ENCODE measurements around the gene LRRC36. TPM values are rescaled to one million over a fixed set of nuclear protein-coding genes. Genes with fewer than 3 reads are reported as not detected.
A peak's percentile ranks its signal among the peaks of the same experiment; 100 is the strongest.

Gene LRRC36
- total RNA-seq, 3 donors from 2014 or later, result 0.90 to 1.5 TPM; not detected in 1

GRCh38 chr16:67310561-67310960 lies 16.1 kb upstream of the LRRC36 start:
- intact Hi-C loops (cut with DNase I, micrococcal nuclease), result no loop called here
- no peak for TF ChIP-seq CTCF (IDR thresholded peaks at IDR 0.05)
- Histone ChIP-seq H3K9me3 (no peaks in the 10 kb centered on the region), H3K36me3 (ENCODE audit: low read depth) (no peaks in the 10 kb centered on the region), H3K4me3 (no peak overlapping the region), H3K4me1 (ENCODE audit: low read depth) (no peaks in the 10 kb centered on the region)
- no peak for DNase-seq
- ATAC-seq, result no peak

DNA sequence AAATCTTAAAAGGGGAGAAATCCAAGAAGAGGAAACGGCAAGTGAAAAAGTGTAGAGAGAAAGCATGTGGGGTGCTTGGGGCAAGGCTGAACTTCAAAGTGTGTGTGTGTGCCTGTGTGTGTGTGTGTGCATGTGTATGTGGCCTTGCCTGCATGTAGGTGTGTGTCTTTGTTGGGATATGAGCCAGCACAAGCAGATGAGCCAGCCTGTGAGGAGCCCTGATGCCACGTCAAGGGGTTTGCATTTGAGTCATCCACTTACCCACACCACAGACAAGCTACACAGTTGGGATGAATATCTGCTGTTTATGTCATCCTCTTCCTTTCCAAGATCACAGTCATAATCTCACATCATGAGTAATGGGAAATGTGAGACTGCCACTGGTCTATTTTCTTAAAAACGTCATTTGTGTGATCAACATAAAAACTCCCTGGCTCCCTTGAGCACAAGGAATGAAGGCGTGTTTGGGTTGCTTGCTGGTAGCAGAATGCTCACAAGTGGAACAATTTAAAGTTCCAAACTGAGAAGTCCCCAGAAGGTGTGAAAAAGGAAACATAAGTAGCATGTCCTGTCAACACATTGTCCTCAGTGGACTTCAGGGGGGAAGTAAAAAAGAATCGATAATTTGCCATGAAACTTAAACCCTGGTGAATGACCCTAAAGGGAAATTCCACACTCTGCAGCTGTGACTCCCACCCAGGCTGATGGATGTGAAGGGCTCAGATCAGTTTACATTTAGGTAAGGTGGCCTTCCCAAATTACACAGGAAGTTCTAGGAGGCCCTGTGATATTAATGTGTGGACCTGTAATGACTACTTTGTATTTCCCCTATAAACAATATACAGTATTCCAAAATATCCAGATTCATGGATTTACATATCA lies 14.8 kb upstream of the LRRC36 start:
- DNase-seq, result peak in 1 of 3 donors; percentile 41
- peak; percentile 74 for ATAC-seq

GRCh38 chr16:67312719-67313118 lies 13.9 kb upstream of the LRRC36 start:
- DNase-seq (no peak), ATAC-seq (peak; percentile 12)
- Histone ChIP-seq H3K4me3 (no peak overlapping the region), H3K4me1 (ENCODE audit: low read depth) (no peaks in the 10 kb centered on the region), H3K9me3 (no peaks in the 10 kb centered on the region), H3K36me3 (ENCODE audit: low read depth) (no peaks in the 10 kb centered on the region)
- no peak for TF ChIP-seq CTCF (IDR thresholded peaks at IDR 0.05)
- intact Hi-C loops (cut with DNase I, micrococcal nuclease), result no loop called here

More for the DNA sequence above, 14.8 kb upstream of the LRRC36 start:
- H3K36me3 ChIP-seq (ENCODE audit: low read depth), result no peaks in the 10 kb centered on the region
- H3K4me3 ChIP-seq, result no peak overlapping the region
- intact Hi-C loops (cut with DNase I, micrococcal nuclease), result no loop called here
- H3K4me1 ChIP-seq (ENCODE audit: low read depth), result no peaks in the 10 kb centered on the region
- no peak for TF ChIP-seq CTCF (IDR thresholded peaks at IDR 0.05)
- no peaks in the 10 kb centered on the region for H3K9me3 ChIP-seq

DNA sequence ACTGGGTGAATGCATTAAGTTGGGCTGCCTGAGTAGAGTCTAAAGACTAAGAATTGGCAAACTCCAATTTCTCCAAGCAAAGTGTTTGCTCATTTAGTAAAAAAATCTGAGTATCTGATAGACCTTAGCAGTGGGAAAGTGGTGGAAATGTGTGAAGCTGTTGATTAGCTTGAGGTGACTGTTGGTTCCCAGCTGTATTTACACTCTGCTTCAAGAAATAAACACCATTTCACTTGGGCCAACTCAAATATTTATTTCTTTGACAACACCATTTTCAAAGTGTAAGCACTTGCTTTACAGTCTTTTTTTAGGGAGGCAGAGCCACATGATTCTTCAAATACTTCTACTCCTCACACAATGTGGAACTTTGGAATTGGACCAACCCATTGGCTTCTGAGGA lies 8.8 kb upstream of the LRRC36 start:
- ATAC-seq, result no peak
- Histone ChIP-seq H3K9me3 (no peaks in the 10 kb centered on the region), H3K4me3 (no peak overlapping the region), H3K4me1 (ENCODE audit: low read depth) (no peaks in the 10 kb centered on the region), H3K36me3 (ENCODE audit: low read depth) (no peaks in the 10 kb centered on the region)
- DNase-seq, result no peak
- TF ChIP-seq CTCF (IDR thresholded peaks at IDR 0.05), result no peak
- intact Hi-C loops (cut with DNase I, micrococcal nuclease), result no loop called here

DNA sequence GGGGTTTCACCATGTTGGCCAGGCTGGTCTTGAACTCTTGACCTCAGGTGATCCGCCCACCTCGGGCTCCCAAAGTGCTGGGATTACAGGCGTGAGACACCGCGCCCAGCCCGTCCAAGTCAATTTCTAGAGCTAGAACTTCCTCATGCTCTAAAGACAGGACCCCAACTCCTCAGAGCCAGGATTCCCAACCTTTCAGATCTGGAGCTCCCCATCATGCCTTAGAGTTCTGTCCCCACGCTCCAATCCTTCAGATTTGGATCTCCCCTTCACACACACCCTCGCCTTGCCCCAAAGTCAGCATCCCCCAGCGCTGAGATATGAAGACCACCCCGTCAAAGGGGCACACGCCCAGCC lies 522 bp upstream of the LRRC36 start:
- Histone ChIP-seq H3K4me3 (no peak overlapping the region), H3K4me1 (ENCODE audit: low read depth) (peaks cover 8% of the 10 kb centered on the region), H3K36me3 (ENCODE audit: low read depth) (no peaks in the 10 kb centered on the region), H3K9me3 (no peaks in the 10 kb centered on the region)
- no peak for DNase-seq
- peak; percentile 6 for ATAC-seq
- intact Hi-C loops (cut with DNase I, micrococcal nuclease), result no loop called here
- TF ChIP-seq CTCF (IDR thresholded peaks at IDR 0.05), result no peak
